Lung (tissue), 5 donors: Measurements from ENCODE around the gene LGALS13. TPM values are rescaled to one million over a fixed set of nuclear protein-coding genes. Genes with fewer than 3 reads are reported as not detected.

Experiments used
- polyA plus RNA-seq, 2 donors: library from polyadenylated mRNA; stranded (reverse); fragments of 200-250 nt; gene quantifications; one replicate each; pipeline ENCODE4 v1.2.1, GENCODE V29; 2013
- small RNA-seq: library from RNA; depleted of rRNA; stranded (forward); fragments of <200 nt; gene quantifications from one replicate; pipeline ENCODE3, GENCODE V24; 2014; ENCODE audit warnings: low replicate concordance
- total RNA-seq, 2 donors: library from RNA; depleted of rRNA in 1 of 2; stranded (reverse); fragments of >200 nt in 1 of 2; gene quantifications; one replicate each; pipeline ENCODE4 v1.2.1, GENCODE V29; 2014 to 2021
- donor health status: Bipolar disorder and iron deficiency.
- donor health status: healthy.
- donor health status: DM: yes; HTN: yes; CAD: no.

Gene LGALS13
- total and polyA plus RNA-seq, 4 donors, result not detected

Small RNA genes within 50 kb of the gene (small RNA-seq; reads per million reads assigned to genes)
- gene AC005176.2, result not detected
- not detected for gene RPS29P24
- gene RPS29P25, result not detected
- not detected for gene RPS29P26
- gene RPS29P30, result not detected

Other genes starting within 250 kb of the LGALS13 start
- gene PAF1, start 211.4 kb upstream of the LGALS13 start, total RNA-seq, result 10 to 100 TPM; 24.8 to 32.9 TPM
- gene PAF1, start 211.4 kb upstream of the LGALS13 start, polyA plus RNA-seq, result 10 to 100 TPM; 35.1 to 41.8 TPM
- gene MED29, start 211.1 kb upstream of the LGALS13 start, total RNA-seq, result 10 to 100 TPM; 16.5 to 36.3 TPM
- gene MED29, start 211.1 kb upstream of the LGALS13 start, polyA plus RNA-seq, result 10 to 100 TPM; 29.4 to 36.8 TPM
- 100 to 1,000 TPM in 1 of 2 donors, 10 to 100 TPM in 1; 41.2 to 170 TPM for gene ZFP36, start 195.7 kb upstream of the LGALS13 start, total RNA-seq
- gene ZFP36, start 195.7 kb upstream of the LGALS13 start, polyA plus RNA-seq, result 100 to 1,000 TPM; 174 to 655 TPM
- 10 to 100 TPM; 33.4 to 52.7 TPM for gene PLEKHG2, start 189.9 kb upstream of the LGALS13 start, total RNA-seq
- 10 to 100 TPM; 15.5 to 20.9 TPM for gene PLEKHG2, start 189.9 kb upstream of the LGALS13 start, polyA plus RNA-seq
- 1,000 to 10,000 TPM in 1 of 2 donors, 100 to 1,000 TPM in 1; 108 to 1,772 TPM for gene RPS16, start 166.6 kb upstream of the LGALS13 start, total RNA-seq
- 1,000 to 10,000 TPM; 2,468 to 3,242 TPM for gene RPS16, start 166.6 kb upstream of the LGALS13 start, polyA plus RNA-seq
- 100 to 1,000 TPM in 1 of 2 donors, 10 to 100 TPM in 1; 55.1 to 105 TPM for gene SUPT5H, start 156.9 kb upstream of the LGALS13 start, total RNA-seq
- 100 to 1,000 TPM in 1 of 2 donors, 10 to 100 TPM in 1; 71.0 to 127 TPM for gene SUPT5H, start 156.9 kb upstream of the LGALS13 start, polyA plus RNA-seq
- gene TIMM50, start 121.7 kb upstream of the LGALS13 start, total RNA-seq, result 10 to 100 TPM; 47.5 to 57.8 TPM
- 10 to 100 TPM; 49.7 to 67.4 TPM for gene TIMM50, start 121.7 kb upstream of the LGALS13 start, polyA plus RNA-seq
- gene DLL3, start 103.6 kb upstream of the LGALS13 start, total RNA-seq, result not detected
- under 1 TPM in 1 of 2 donors, not detected in 1; 0.07 TPM for gene DLL3, start 103.6 kb upstream of the LGALS13 start, polyA plus RNA-seq
- not detected for gene SELENOV, start 87.4 kb upstream of the LGALS13 start, total RNA-seq
- not detected for gene SELENOV, start 87.4 kb upstream of the LGALS13 start, polyA plus RNA-seq
- gene EID2B, start 69.7 kb upstream of the LGALS13 start, total RNA-seq, result 1 to 10 TPM; 2.8 to 3.1 TPM
- 1 to 10 TPM; 2.1 to 5.2 TPM for gene EID2B, start 69.7 kb upstream of the LGALS13 start, polyA plus RNA-seq
- gene EID2, start 62.4 kb upstream of the LGALS13 start, total RNA-seq, result 10 to 100 TPM; 11.8 to 13.1 TPM
- gene EID2, start 62.4 kb upstream of the LGALS13 start, polyA plus RNA-seq, result 10 to 100 TPM; 10.4 to 20.2 TPM
- gene LGALS16, start 53.4 kb downstream of the LGALS13 start, total RNA-seq, result not detected
- not detected for gene LGALS16, start 53.4 kb downstream of the LGALS13 start, polyA plus RNA-seq
- not detected for gene LGALS14, start 102.0 kb downstream of the LGALS13 start, total RNA-seq
- gene LGALS14, start 102.0 kb downstream of the LGALS13 start, polyA plus RNA-seq, result not detected
- 1 to 10 TPM in 1 of 2 donors, under 1 TPM in 1; 0.46 to 1.8 TPM for gene CLC, start 135.5 kb downstream of the LGALS13 start, total RNA-seq
- gene CLC, start 135.5 kb downstream of the LGALS13 start, polyA plus RNA-seq, result 1 to 10 TPM in 1 of 2 donors, under 1 TPM in 1; 0.30 to 4.6 TPM
- not detected for gene LEUTX, start 176.3 kb downstream of the LGALS13 start, total RNA-seq
- gene LEUTX, start 176.3 kb downstream of the LGALS13 start, polyA plus RNA-seq, result not detected
- 10 to 100 TPM; 25.5 to 25.6 TPM for gene DYRK1B, start 231.6 kb downstream of the LGALS13 start, total RNA-seq
- gene DYRK1B, start 231.6 kb downstream of the LGALS13 start, polyA plus RNA-seq, result 10 to 100 TPM in 1 of 2 donors, 1 to 10 TPM in 1; 7.9 to 16.1 TPM
- gene FBL, start 243.9 kb downstream of the LGALS13 start, total RNA-seq, result 100 to 1,000 TPM; 152 to 154 TPM
- gene FBL, start 243.9 kb downstream of the LGALS13 start, polyA plus RNA-seq, result 100 to 1,000 TPM; 249 to 253 TPM